H1 (cell line): ENCODE data around the gene SYNDIG1. TPM values are rescaled to one million over a fixed set of nuclear protein-coding genes. Genes with fewer than 3 reads are reported as not detected.

Experiments
- CTCF ChIA-PET: fragments of 300-600 bp; sonication (Branson Sonifier 250); formaldehyde crosslinking; loops from one replicate; lab custom pipeline; 2021; ENCODE audit not compliant: partially characterized antibody; lab: Charles Lee
- POLR2A ChIA-PET: fragments of 300-600 bp; sonication (Branson Sonifier 250); formaldehyde crosslinking; loops from one replicate; lab custom pipeline; 2021; ENCODE audit warnings: inconsistent platforms; ENCODE audit not compliant: partially characterized antibody; lab: Charles Lee
- DNase-seq, 2 experiments: peaks; one replicate each; pipeline versions ENCODE4 v3.0.0 to v3.0.0-alpha.2; 2010 to 2022; ENCODE audit warnings: low spot score in 2 of 2, low read depth in 1 of 2, mixed read lengths in 1 of 2
- FAIRE-seq: peaks from 2 replicates; lab custom pipeline; 2011; peaks lifted over from hg19 to GRCh38; lab: Jason Lieb, UNC
- H2AFZ ChIP-seq: 2 replicates; pipeline ENCODE4 v1.8.1; 2012; ENCODE audit warnings: low read length, inconsistent platforms
- H2AK5ac ChIP-seq: 2 replicates; pipeline ENCODE4 v1.6.1; 2013; ENCODE audit warnings: low read depth, low read length
- H2BK120ac ChIP-seq: replicated peaks from 2 replicates; pipeline ENCODE3; 2013; ENCODE audit warnings: low read depth, low read length, inconsistent platforms
- H2BK12ac ChIP-seq: 2 replicates; pipeline ENCODE4 v1.6.1; 2013; ENCODE audit warnings: low read depth, low read length
- H2BK15ac ChIP-seq: 2 replicates; pipeline ENCODE4 v1.6.1; 2013; ENCODE audit warnings: low read length
- H2BK20ac ChIP-seq: 2 replicates; pipeline ENCODE4 v1.6.1; 2013; ENCODE audit warnings: low read length
- H2BK5ac ChIP-seq: 2 replicates; pipeline ENCODE4 v1.6.1; 2013; ENCODE audit warnings: low read depth, low read length
- H3K14ac ChIP-seq: 2 replicates; pipeline ENCODE4 v1.6.1; 2013; ENCODE audit warnings: inconsistent platforms; ENCODE audit not compliant: insufficient read length
- H3K18ac ChIP-seq: 2 replicates; pipeline ENCODE4 v1.6.1; 2013; ENCODE audit warnings: low read length; ENCODE audit errors: extremely low read depth
- H3K23ac ChIP-seq: 2 replicates; pipeline ENCODE4 v1.6.1; 2013; ENCODE audit warnings: inconsistent platforms; ENCODE audit not compliant: insufficient read length
- H3K23me2 ChIP-seq: 2 replicates; pipeline ENCODE4 v1.6.1; 2013; ENCODE audit warnings: low read depth, low read length
- H3K27ac ChIP-seq: 2 replicates; pipeline ENCODE4 v1.6.1; 2011; ENCODE audit warnings: low read depth, low read length, inconsistent platforms
- H3K27me3 ChIP-seq, 4 experiments: replicated peaks in 1 of 4; 1 replicate in 1 of 4; 2 replicates in 3 of 4; pipeline versions ENCODE4 v1.6.1 to v1.8.1; 2011 to 2013; ENCODE audit warnings: low read length in 3 of 4, mild to moderate bottlenecking in 3 of 4, inconsistent platforms in 2 of 4, mixed read lengths in 2 of 4, moderate library complexity in 1 of 4; ENCODE audit not compliant: control insufficient read depth in 3 of 4, insufficient read depth in 3 of 4; ENCODE audit errors: extremely low read depth in 1 of 4
- H3K36me3 ChIP-seq, 4 experiments: 2 replicates each; pipeline versions ENCODE4 v1.6.1 to v1.8.1; 2011 to 2013; ENCODE audit warnings: mild to moderate bottlenecking in 4 of 4, low read length in 3 of 4, moderate library complexity in 2 of 4, control low read depth in 1 of 4, inconsistent platforms in 1 of 4; ENCODE audit not compliant: insufficient read depth in 4 of 4, control insufficient read depth in 2 of 4
- H3K4ac ChIP-seq: replicated peaks from 2 replicates; pipeline ENCODE3; 2013; ENCODE audit warnings: low read length, low read depth, mixed read lengths, inconsistent platforms; ENCODE audit not compliant: insufficient read length
- H3K4me1 ChIP-seq, 4 experiments: replicated peaks in 1 of 4; 1 replicate in 1 of 4; 2 replicates in 3 of 4; pipeline versions ENCODE4 v1.6.1 to v1.8.1; 2011 to 2013; ENCODE audit warnings: low read length in 3 of 4, inconsistent platforms in 2 of 4, mixed read lengths in 1 of 4; ENCODE audit not compliant: insufficient read depth in 4 of 4, control insufficient read depth in 3 of 4
- H3K4me2 ChIP-seq, 2 experiments: 2 replicates each; pipeline versions ENCODE4 v1.6.1 to v1.8.1; 2011 to 2013; ENCODE audit warnings: low read depth in 2 of 2, low read length in 2 of 2, control low read depth in 1 of 2, inconsistent platforms in 1 of 2, mild to moderate bottlenecking in 1 of 2; ENCODE audit not compliant: insufficient read depth in 1 of 2
- H3K4me3 ChIP-seq, 4 experiments: fragments of 200-600, 300-600 bp in 1 of 4; sonication (generic), shearing (Covaris generic), sonication (Bioruptor Twin) in 1 of 4; 2 replicates each; pipeline versions ENCODE4 v1.5.1 to v1.8.1; 2011 to 2016; ENCODE audit warnings: low read length in 4 of 4, low read depth in 3 of 4, control low read depth in 2 of 4, inconsistent platforms in 2 of 4, mild to moderate bottlenecking in 2 of 4, mixed read lengths in 1 of 4, moderate library complexity in 1 of 4; ENCODE audit not compliant: insufficient read depth in 2 of 4; ENCODE audit errors: extremely low read depth in 1 of 4
- H3K56ac ChIP-seq: replicated peaks from 2 replicates; pipeline ENCODE3; 2013; ENCODE audit warnings: low read depth, mild to moderate bottlenecking, mixed read lengths, low read length, inconsistent platforms; ENCODE audit not compliant: insufficient read length
- H3K79me1 ChIP-seq: 2 replicates; pipeline ENCODE4 v1.6.1; 2013; ENCODE audit warnings: low read depth, low read length, control low read depth
- H3K79me2 ChIP-seq, 2 experiments: 2 replicates each; pipeline versions ENCODE4 v1.6.1 to v1.8.1; 2012 to 2013; ENCODE audit warnings: low read length in 2 of 2, mild to moderate bottlenecking in 2 of 2, inconsistent platforms in 1 of 2; ENCODE audit not compliant: insufficient read depth in 2 of 2, control insufficient read depth in 1 of 2
- H3K9ac ChIP-seq, 4 experiments: replicated peaks in 1 of 4; 1 replicate in 1 of 4; 2 replicates in 3 of 4; pipeline versions ENCODE4 v1.6.1 to v1.8.1; 2011 to 2013; ENCODE audit warnings: low read depth in 3 of 4, low read length in 3 of 4, control low read depth in 2 of 4, mild to moderate bottlenecking in 2 of 4, moderate library complexity in 2 of 4, inconsistent platforms in 1 of 4; ENCODE audit errors: extremely low read depth in 1 of 4
- H3K9me3 ChIP-seq, 2 experiments: 2 replicates each; pipeline versions ENCODE4 v1.6.1 to v1.8.1; 2012 to 2013; ENCODE audit warnings: mild to moderate bottlenecking in 2 of 2, moderate library complexity in 2 of 2, control low read depth in 1 of 2, inconsistent platforms in 1 of 2, low read depth in 1 of 2, low read length in 1 of 2, mixed read lengths in 1 of 2; ENCODE audit not compliant: insufficient read depth in 2 of 2
- H4K20me1 ChIP-seq, 2 experiments: replicated peaks in 1 of 2; 2 replicates each; pipeline versions ENCODE3 to v1.8.1; 2011 to 2013; ENCODE audit warnings: inconsistent platforms in 2 of 2, low read length in 2 of 2, mild to moderate bottlenecking in 1 of 2; ENCODE audit not compliant: insufficient read depth in 2 of 2, control insufficient read depth in 1 of 2
- H4K5ac ChIP-seq: 2 replicates; pipeline ENCODE4 v1.6.1; 2013; ENCODE audit warnings: low read length, low read depth, mixed read lengths, inconsistent platforms; ENCODE audit not compliant: insufficient read length
- H4K8ac ChIP-seq: 2 replicates; pipeline ENCODE4 v1.8.0; 2013; ENCODE audit warnings: mild to moderate bottlenecking, moderate library complexity, low read length, inconsistent platforms; ENCODE audit not compliant: insufficient read depth; ENCODE audit errors: extremely low read depth
- H4K91ac ChIP-seq: replicated peaks from 2 replicates; pipeline ENCODE3; 2013; ENCODE audit warnings: low read length, mixed read lengths, inconsistent platforms; ENCODE audit not compliant: insufficient read length
- GABPA ChIP-seq: IDR thresholded peaks from 2 replicates; pipeline ENCODE4 v1.6.1; 2011; ENCODE audit warnings: mild to moderate bottlenecking, low read length, moderate library complexity, borderline replicate concordance; ENCODE audit not compliant: insufficient read depth
- RFX5 ChIP-seq: IDR thresholded peaks from 2 replicates; pipeline ENCODE4 v1.6.1; 2011; ENCODE audit warnings: low read depth, low read length, improper control_type of control experiment, borderline replicate concordance
- RXRA ChIP-seq: IDR thresholded peaks from 2 replicates; pipeline ENCODE4 v1.6.1; 2011; ENCODE audit warnings: low read depth, mild to moderate bottlenecking, low read length, moderate library complexity; ENCODE audit not compliant: insufficient read depth
- SIX5 ChIP-seq: IDR thresholded peaks from 2 replicates; pipeline ENCODE4 v1.6.1; 2011; ENCODE audit warnings: mild to moderate bottlenecking, low read depth, low read length
- SP2 ChIP-seq: IDR thresholded peaks from 2 replicates; pipeline ENCODE4 v1.6.1; 2012; ENCODE audit warnings: mild to moderate bottlenecking, low read length, inconsistent platforms
- USF2 ChIP-seq: IDR thresholded peaks from 2 replicates; pipeline ENCODE4 v1.6.1; 2011; ENCODE audit warnings: low read length, improper control_type of control experiment
- ZNF274 ChIP-seq: IDR thresholded peaks from 2 replicates; pipeline ENCODE4 v1.7.0; 2012; ENCODE audit warnings: low read length, borderline replicate concordance; ENCODE audit errors: extremely low read depth
- WGBS, 2 experiments: shearing (Covaris generic) in 1 of 2; methylation state at CpG; one replicate each; pipeline versions ENCODE4 v1.1.6 to v1.1.7; 2013 to 2015; ENCODE audit warnings: low lambda C conversion rate in 2 of 2, mixed read lengths in 2 of 2, inconsistent platforms in 1 of 2, low coverage in 1 of 2, missing lambda C conversion rate in 1 of 2; ENCODE audit not compliant: insufficient replicate concordance in 2 of 2, insufficient coverage in 1 of 2, insufficient read length in 1 of 2; ENCODE audit errors: extremely low coverage in 1 of 2, missing lambda C conversion rate in 1 of 2; 5-methylcytosine and 5-hydroxymethylcytosine counted together
- polyA plus RNA-seq, 7 experiments: library from polyadenylated mRNA; depleted of rRNA in 3 of 7; stranded (reverse) in 5 of 7; unstranded in 2 of 7; fragments of >200 nt in 5 of 7; fragments of 200-250 nt in 2 of 7; gene quantifications; 1 replicate in 5 of 7; 2 replicates in 1 of 7; 4 replicates in 1 of 7; pipeline versions ENCODE4 v1.2.1 to v1.2.3, GENCODE V29; 2011 to 2013; ENCODE audit warnings: missing spikeins in 2 of 7, mixed read lengths in 2 of 7
- total RNA-seq: library from RNA; stranded (reverse); fragmentation: NEBNext Ultra II Directional; extraction: Animal tissue kit (Norgen Biotek cat#: 25700); gene quantifications from 2 replicates; pipeline ENCODE4 v1.2.1, GENCODE V29; 2021

The SYNDIG1 gene
- total and polyA plus RNA-seq, 2 of the 8 experiments (the other 6 are each of a cell fraction or from before 2014, with no cell fraction given) = 6.5 to 7.8 TPM

GRCh38 chr20:24574797-24575196 lies 105.4 kb downstream of the SYNDIG1 start:
- H4K8ac ChIP-seq = no peak overlapping the region
- H3K4ac ChIP-seq = no peak overlapping the region
- H2BK5ac ChIP-seq = no peak overlapping the region
- H3K9ac ChIP-seq = no peak overlapping the region
- 84% methylated on average over 5 of the region's 5 CpGs; no CpG with 5 or more reads in 1 of the 2 experiments for WGBS, 2 experiments
- ChIA-PET CTCF (interaction anchor here (1.0 kb wide), 1 partner anchor 203 kb away, joined by 3 read pairs; no protein-coding TSS in a partner anchor), POLR2A (interaction anchor here (0.6 kb wide), 1 partner anchor 9 kb away, joined by 4 read pairs; no protein-coding TSS in a partner anchor)
- H2BK120ac ChIP-seq = no peak overlapping the region
- no peak overlapping the region for H3K27ac ChIP-seq
- H3K18ac ChIP-seq = no peak overlapping the region
- no peak overlapping the region for H3K4me3 ChIP-seq
- H4K91ac ChIP-seq = no peak overlapping the region
- H4K5ac ChIP-seq = no peak overlapping the region
- H3K79me2 ChIP-seq = no peaks in the 10 kb centered on the region
- H4K20me1 ChIP-seq = peaks cover 4 to 7% of the 10 kb centered on the region in 2 experiments
- H2AK5ac ChIP-seq = no peak overlapping the region
- FAIRE-seq = no peak
- no peaks in the 10 kb centered on the region for H3K79me1 ChIP-seq
- no peak overlapping the region for H2BK12ac ChIP-seq
- no peak overlapping the region for H2BK20ac ChIP-seq
- no peak for DNase-seq
- TF ChIP-seq USF2 (no peak), ZNF274 (no peak), GABPA (no peak), RFX5 (no peak), SP2 (no peak), SIX5 (no peak), RXRA (no peak)
- H3K9me3 ChIP-seq = no peaks in the 10 kb centered on the region
- H3K23ac ChIP-seq = no peak overlapping the region
- H3K23me2 ChIP-seq = no peaks in the 10 kb centered on the region
- H3K4me1 ChIP-seq = no peaks in the 10 kb centered on the region; a peak in 1 of 7 replicates
- H2BK15ac ChIP-seq = no peak overlapping the region
- H3K36me3 ChIP-seq = no peaks in the 10 kb centered on the region
- H2AFZ ChIP-seq = no peak overlapping the region
- no peaks in the 10 kb centered on the region for H3K27me3 ChIP-seq
- H3K4me2 ChIP-seq = no peak overlapping the region
- H3K56ac ChIP-seq = no peak overlapping the region
- H3K14ac ChIP-seq = no peak overlapping the region
